Activated naive CD4-positive, alpha-beta T cell treated with anti-CD3 and anti-CD28 coated beads, Interleukin-2, amount 10 ng/mL, durations not matched to agents 7 days and 5 days (primary cell): ENCODE results near the gene CYP20A1.
"Not testable (repeated sequence)": the region's sequence is repeated elsewhere in the genome, so short reads cannot be mapped to it uniquely, and the experiment has no call there.

Experiments used
- CTCF ChIA-PET: fragments of 350-600 bp; sonication (Branson Sonifier 250); formaldehyde crosslinking; loops from one replicate; lab custom pipeline; 2021; ENCODE audit warnings: antibody characterized with exemption; lab: Charles Lee
- DNase-seq: peaks from one replicate; pipeline ENCODE4 v3.0.0-alpha.2; 2020
- H3K27ac Mint-ChIP-seq: one replicate; pipeline ENCODE4 v1.8.0; 2021; ENCODE audit warnings: mild to moderate bottlenecking, moderate library complexity, mixed read lengths
- H3K27me3 Mint-ChIP-seq: one replicate; pipeline ENCODE4 v1.8.0; 2021; ENCODE audit warnings: mild to moderate bottlenecking, mixed read lengths
- H3K36me3 Mint-ChIP-seq: one replicate; pipeline ENCODE4 v1.8.0; 2021; ENCODE audit warnings: mixed read lengths
- H3K4me1 Mint-ChIP-seq: one replicate; pipeline ENCODE4 v1.8.0; 2021; ENCODE audit warnings: mixed read lengths
- H3K4me3 Mint-ChIP-seq: one replicate; pipeline ENCODE4 v1.8.0; 2021; ENCODE audit warnings: mild to moderate bottlenecking, moderate library complexity, mixed read lengths
- H3K9me3 Mint-ChIP-seq: one replicate; pipeline ENCODE4 v1.8.0; 2021; ENCODE audit warnings: mixed read lengths

The CYP20A1 gene

GRCh38 chr2:203327582-203327900, 88.7 kb downstream of the CYP20A1 start:
- H3K27ac Mint-ChIP-seq, result peak overlapping the region; percentile 21
- no peak for DNase-seq
- H3K4me3 Mint-ChIP-seq, result peak overlapping the region; percentile 81
- peaks cover 28% of the 10 kb centered on the region for H3K4me1 Mint-ChIP-seq
- peaks cover 3% of the 10 kb centered on the region for H3K27me3 Mint-ChIP-seq
- peaks cover 3% of the 10 kb centered on the region for H3K36me3 Mint-ChIP-seq
- CTCF ChIA-PET, result no interaction called here
- no peaks in the 10 kb centered on the region for H3K9me3 Mint-ChIP-seq

GRCh38 chr2:203327901-203328759, 89.3 kb downstream of the CYP20A1 start, which contains the start of gene ABI2:
TSS of gene ABI2 (plus strand) at chr2:203328394. CDS start at chr2:203328515, 121 bp downstream.
- peak within 1 kb of the TSS; percentile 21 for H3K27ac Mint-ChIP-seq
- H3K36me3 Mint-ChIP-seq, result peaks cover 3% of the 10 kb centered on the region
- DNase-seq, result peak; percentile 70
- CTCF ChIA-PET, result interaction anchor here (0.7 kb wide), 1 partner anchor 12 kb away, joined by 3 read pairs; no protein-coding TSS in a partner anchor
- H3K4me1 Mint-ChIP-seq, result peaks cover 28% of the 10 kb centered on the region
- H3K9me3 Mint-ChIP-seq, result no peaks in the 10 kb centered on the region
- H3K27me3 Mint-ChIP-seq, result peaks cover 3% of the 10 kb centered on the region
- peak within 1 kb of the TSS; percentile 89 for H3K4me3 Mint-ChIP-seq

- H3K4me1 Mint-ChIP-seq, result peaks cover 28% of the 10 kb centered on the region
- DNase-seq, result peak; percentile 53
- H3K9me3 Mint-ChIP-seq, result no peaks in the 10 kb centered on the region
- peaks cover 3% of the 10 kb centered on the region for H3K36me3 Mint-ChIP-seq
- CTCF ChIA-PET, result interaction anchor here (0.7 kb wide), 1 partner anchor 12 kb away, joined by 3 read pairs; no protein-coding TSS in a partner anchor
- peak overlapping the region; percentile 89 for H3K4me3 Mint-ChIP-seq
- H3K27ac Mint-ChIP-seq, result no peak overlapping the region
- H3K27me3 Mint-ChIP-seq, result peaks cover 3% of the 10 kb centered on the region
Measured at GRCh38 chr2:203328760-203329540, 90.1 kb downstream of the CYP20A1 start.

GRCh38 chr2:203330434-203330833, 91.6 kb downstream of the CYP20A1 start:
- peaks cover 3% of the 10 kb centered on the region for H3K27me3 Mint-ChIP-seq
- no peaks in the 10 kb centered on the region for H3K9me3 Mint-ChIP-seq
- no peak overlapping the region for H3K4me3 Mint-ChIP-seq
- CTCF ChIA-PET, result no interaction called here
- peaks cover 5% of the 10 kb centered on the region for H3K36me3 Mint-ChIP-seq
- H3K4me1 Mint-ChIP-seq, result peaks cover 28% of the 10 kb centered on the region
- DNase-seq, result no peak
- no peak overlapping the region for H3K27ac Mint-ChIP-seq

GRCh38 chr2:203338322-203338721, 99.5 kb downstream of the CYP20A1 start:
- DNase-seq, result no peak
- no peak overlapping the region for H3K4me3 Mint-ChIP-seq
- no peaks in the 10 kb centered on the region for H3K27me3 Mint-ChIP-seq
- CTCF ChIA-PET, result no interaction called here
- no peaks in the 10 kb centered on the region for H3K9me3 Mint-ChIP-seq
- H3K4me1 Mint-ChIP-seq, result no peaks in the 10 kb centered on the region
- peaks cover 3% of the 10 kb centered on the region for H3K36me3 Mint-ChIP-seq
- H3K27ac Mint-ChIP-seq, result no peak overlapping the region

- CTCF ChIA-PET, result no interaction called here
- Mint-ChIP-seq H3K4me1 (no peaks in the 10 kb centered on the region), H3K27ac (no peak overlapping the region), H3K36me3 (peaks cover 5% of the 10 kb centered on the region), H3K9me3 (no peaks in the 10 kb centered on the region), H3K4me3 (no peak overlapping the region), H3K27me3 (no peaks in the 10 kb centered on the region)
- no peak for DNase-seq
Measured at GRCh38 chr2:203340791-203341487, 102.1 kb downstream of the CYP20A1 start.

GRCh38 chr2:203341741-203342310, 103.0 kb downstream of the CYP20A1 start:
- no peak for DNase-seq
- Mint-ChIP-seq H3K4me1 (no peaks in the 10 kb centered on the region), H3K9me3 (no peaks in the 10 kb centered on the region), H3K4me3 (no peak overlapping the region), H3K36me3 (peaks cover 5% of the 10 kb centered on the region), H3K27ac (no peak overlapping the region), H3K27me3 (no peaks in the 10 kb centered on the region)
- CTCF ChIA-PET, result no interaction called here

- CTCF ChIA-PET, H3K27ac Mint-ChIP-seq, H3K9me3 Mint-ChIP-seq, DNase-seq, H3K4me1 Mint-ChIP-seq, H3K27me3 Mint-ChIP-seq, H3K36me3 Mint-ChIP-seq, H3K4me3 Mint-ChIP-seq: not testable (repeated sequence)
Measured at GRCh38 chr2:203342374-203342773, 103.6 kb downstream of the CYP20A1 start.

- H3K4me1 Mint-ChIP-seq, result no peaks in the 10 kb centered on the region
- no peak for DNase-seq
- peaks cover 5% of the 10 kb centered on the region for H3K36me3 Mint-ChIP-seq
- no peaks in the 10 kb centered on the region for H3K9me3 Mint-ChIP-seq
- H3K27me3 Mint-ChIP-seq, result no peaks in the 10 kb centered on the region
- no peak overlapping the region for H3K27ac Mint-ChIP-seq
- CTCF ChIA-PET, result no interaction called here
- H3K4me3 Mint-ChIP-seq, result no peak overlapping the region
Measured at GRCh38 chr2:203344667-203345066, 105.8 kb downstream of the CYP20A1 start.

GRCh38 chr2:203346612-203347011, 107.8 kb downstream of the CYP20A1 start:
- Mint-ChIP-seq H3K36me3 (peaks cover 5% of the 10 kb centered on the region), H3K4me1 (no peaks in the 10 kb centered on the region), H3K9me3 (no peaks in the 10 kb centered on the region), H3K27me3 (no peaks in the 10 kb centered on the region), H3K4me3 (no peak overlapping the region), H3K27ac (no peak overlapping the region)
- no peak for DNase-seq
- CTCF ChIA-PET, result no interaction called here

GRCh38 chr2:203347375-203347774, 108.6 kb downstream of the CYP20A1 start:
- CTCF ChIA-PET, result no interaction called here
- Mint-ChIP-seq H3K27ac (no peak overlapping the region), H3K9me3 (no peaks in the 10 kb centered on the region), H3K4me3 (no peak overlapping the region), H3K4me1 (no peaks in the 10 kb centered on the region), H3K36me3 (peaks cover 5% of the 10 kb centered on the region), H3K27me3 (no peaks in the 10 kb centered on the region)
- no peak for DNase-seq

GRCh38 chr2:203352604-203353255, 113.9 kb downstream of the CYP20A1 start:
- H3K27me3 Mint-ChIP-seq, result no peaks in the 10 kb centered on the region
- H3K36me3 Mint-ChIP-seq, result no peaks in the 10 kb centered on the region
- H3K4me3 Mint-ChIP-seq, result no peak overlapping the region
- no peak for DNase-seq
- no peaks in the 10 kb centered on the region for H3K9me3 Mint-ChIP-seq
- no peaks in the 10 kb centered on the region for H3K4me1 Mint-ChIP-seq
- CTCF ChIA-PET, result no interaction called here
- H3K27ac Mint-ChIP-seq, result no peak overlapping the region

- no peak for DNase-seq
- Mint-ChIP-seq H3K4me1 (no peaks in the 10 kb centered on the region), H3K9me3 (no peaks in the 10 kb centered on the region), H3K36me3 (peaks cover 3% of the 10 kb centered on the region), H3K27me3 (no peaks in the 10 kb centered on the region), H3K27ac (no peak overlapping the region), H3K4me3 (no peak overlapping the region)
- CTCF ChIA-PET, result interaction anchor here (0.5 kb wide), 1 partner anchor 33 kb away, joined by 3 read pairs; no protein-coding TSS in a partner anchor
Measured at GRCh38 chr2:203354966-203355365, 116.1 kb downstream of the CYP20A1 start.
